ENCODE results near the gene PPIF. TPM values are rescaled to one million over a fixed set of nuclear protein-coding genes. Genes with fewer than 3 reads are reported as not detected.
A peak's percentile ranks its signal among the peaks of the same experiment; 100 is the strongest.

PPIF gene
- total and polyA plus RNA-seq, 2 of the 13 experiments (the other 11 are each of a cell fraction or from before 2014, with no cell fraction given): 147 to 157 TPM

DNA sequence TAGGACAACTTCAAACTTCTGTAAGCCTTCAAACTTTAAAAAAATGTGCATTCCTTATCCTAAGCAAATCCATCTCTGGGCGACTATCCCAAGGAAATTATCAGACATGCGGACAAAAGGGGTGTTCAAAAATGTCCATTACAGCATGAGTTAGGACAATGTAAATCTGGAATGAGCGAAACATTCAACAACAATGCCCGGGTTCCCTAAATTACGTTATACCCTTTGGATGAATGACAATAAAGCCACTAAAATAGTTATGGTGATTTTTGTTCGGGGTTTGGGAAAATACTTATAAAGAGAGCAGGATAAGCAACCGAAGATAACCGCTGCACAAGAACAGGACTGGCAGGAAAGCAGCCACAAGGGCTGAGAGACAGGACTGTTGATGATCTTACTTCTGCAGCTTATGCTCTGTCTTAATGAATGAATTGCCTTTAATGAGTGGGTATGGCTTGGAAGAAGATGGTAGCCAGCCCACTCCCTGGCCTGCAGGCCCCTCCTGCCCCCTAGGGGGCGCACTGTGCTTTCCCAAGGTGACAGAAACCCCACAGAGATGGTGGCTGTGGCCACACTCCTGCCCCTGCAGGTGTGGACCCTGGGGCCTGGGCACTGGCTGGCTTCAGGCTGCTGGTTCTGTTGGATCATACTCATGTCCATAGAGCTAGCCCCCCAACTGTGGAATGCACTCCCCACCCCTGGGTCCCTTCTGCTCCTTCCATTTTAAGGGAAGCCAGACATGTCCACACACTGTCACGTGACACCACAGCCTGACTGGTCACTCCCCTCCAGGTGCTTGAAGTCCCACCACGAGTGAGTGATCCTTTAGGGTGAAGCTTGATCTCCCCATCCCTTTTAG is 53.1 kb downstream of the PPIF start (continued):
- no peak for TF ChIP-seq ZSCAN20 (CRISPR knock-in tag; IDR thresholded peaks at IDR 0.05; ENCODE audit: borderline replicate concordance)
- no peak for TF ChIP-seq HNRNPL (IDR thresholded peaks at IDR 0.05; ENCODE audit: low read depth, low read length)
- TF ChIP-seq, protein P1, sequence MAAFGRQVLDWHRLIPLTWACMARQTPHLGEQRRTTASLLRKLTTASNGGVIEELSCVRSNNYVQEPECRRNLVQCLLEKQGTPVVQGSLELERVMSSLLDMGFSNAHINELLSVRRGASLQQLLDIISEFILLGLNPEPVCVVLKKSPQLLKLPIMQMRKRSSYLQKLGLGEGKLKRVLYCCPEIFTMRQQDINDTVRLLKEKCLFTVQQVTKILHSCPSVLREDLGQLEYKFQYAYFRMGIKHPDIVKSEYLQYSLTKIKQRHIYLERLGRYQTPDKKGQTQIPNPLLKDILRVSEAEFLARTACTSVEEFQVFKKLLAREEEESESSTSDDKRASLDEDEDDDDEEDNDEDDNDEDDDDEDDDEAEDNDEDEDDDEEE (CRISPR knock-in tag; IDR thresholded peaks at IDR 0.05): no peak
- TF ChIP-seq SALL2 (CRISPR knock-in tag; IDR thresholded peaks at IDR 0.05): no peak
- TF ChIP-seq ZNF609 (CRISPR knock-in tag; IDR thresholded peaks at IDR 0.05; ENCODE audit: borderline replicate concordance): no peak
- TF ChIP-seq CCDC6 (CRISPR knock-in tag; IDR thresholded peaks at IDR 0.05): 0 out of 2 replicates have a peak, but pooled peaks have one; percentile 33
- peak; percentile 82 for TF ChIP-seq RAD21 (CRISPR knock-in tag; IDR thresholded peaks at IDR 0.05)
- TF ChIP-seq, protein P2, sequence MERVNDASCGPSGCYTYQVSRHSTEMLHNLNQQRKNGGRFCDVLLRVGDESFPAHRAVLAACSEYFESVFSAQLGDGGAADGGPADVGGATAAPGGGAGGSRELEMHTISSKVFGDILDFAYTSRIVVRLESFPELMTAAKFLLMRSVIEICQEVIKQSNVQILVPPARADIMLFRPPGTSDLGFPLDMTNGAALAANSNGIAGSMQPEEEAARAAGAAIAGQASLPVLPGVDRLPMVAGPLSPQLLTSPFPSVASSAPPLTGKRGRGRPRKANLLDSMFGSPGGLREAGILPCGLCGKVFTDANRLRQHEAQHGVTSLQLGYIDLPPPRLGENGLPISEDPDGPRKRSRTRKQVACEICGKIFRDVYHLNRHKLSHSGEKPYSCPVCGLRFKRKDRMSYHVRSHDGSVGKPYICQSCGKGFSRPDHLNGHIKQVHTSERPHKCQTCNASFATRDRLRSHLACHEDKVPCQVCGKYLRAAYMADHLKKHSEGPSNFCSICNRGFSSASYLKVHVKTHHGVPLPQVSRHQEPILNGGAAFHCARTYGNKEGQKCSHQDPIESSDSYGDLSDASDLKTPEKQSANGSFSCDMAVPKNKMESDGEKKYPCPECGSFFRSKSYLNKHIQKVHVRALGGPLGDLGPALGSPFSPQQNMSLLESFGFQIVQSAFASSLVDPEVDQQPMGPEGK (CRISPR knock-in tag; IDR thresholded peaks at IDR 0.05): peak; percentile 43; the same call in 1 of the 2 replicates
- TF ChIP-seq ZFP36L1 (CRISPR knock-in tag; IDR thresholded peaks at IDR 0.05): no peak
- TF ChIP-seq MEF2D (CRISPR knock-in tag; IDR thresholded peaks at IDR 0.05): no peak
- TF ChIP-seq TCF7L2 (IDR thresholded peaks at IDR 0.05; ENCODE audit: low read depth, low read length): no peak
- TF ChIP-seq PHB2 (IDR thresholded peaks at IDR 0.05; ENCODE audit: partially characterized antibody): no peak
- TF ChIP-seq PRDM10 (CRISPR knock-in tag; IDR thresholded peaks at IDR 0.05; ENCODE audit: low read depth): no peak
- no peak for TF ChIP-seq ZNF354B (CRISPR knock-in tag; IDR thresholded peaks at IDR 0.05)

All from HepG2 (cell line).